GM19395 (cell line): ENCODE data around the gene SEMA3A.
"Not testable (repeated sequence)": the region's sequence is repeated elsewhere in the genome, so short reads cannot be mapped to it uniquely, and the experiment has no call there.

Experiments
- ATAC-seq: cut with Tn5 transposase; IDR thresholded peaks from one replicate; pipeline ENCODE4 v1.9.1; 2021; ENCODE audit warnings: mild to moderate bottlenecking, moderate library complexity; ENCODE audit not compliant: unreplicated experiment

Gene SEMA3A

DNA sequence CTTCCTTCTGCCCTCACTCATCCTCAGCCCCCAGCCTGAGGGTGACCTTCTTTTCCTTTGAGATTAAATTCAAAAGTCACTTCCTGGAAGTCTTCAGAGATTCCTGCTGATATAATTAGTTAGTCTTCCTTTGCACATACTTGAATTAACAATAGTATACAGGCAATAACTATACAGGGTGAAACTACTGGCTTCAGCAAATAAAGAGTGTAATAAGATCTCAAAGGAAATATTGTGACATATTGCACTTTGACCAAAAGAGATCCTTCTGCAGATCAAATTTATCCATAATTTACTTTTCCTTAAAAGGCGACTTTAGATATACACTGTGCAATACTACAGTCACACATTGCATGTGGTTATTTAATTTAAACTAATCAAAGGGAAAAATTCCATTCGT is 123.8 kb downstream of the SEMA3A start:
- no peak for ATAC-seq

DNA sequence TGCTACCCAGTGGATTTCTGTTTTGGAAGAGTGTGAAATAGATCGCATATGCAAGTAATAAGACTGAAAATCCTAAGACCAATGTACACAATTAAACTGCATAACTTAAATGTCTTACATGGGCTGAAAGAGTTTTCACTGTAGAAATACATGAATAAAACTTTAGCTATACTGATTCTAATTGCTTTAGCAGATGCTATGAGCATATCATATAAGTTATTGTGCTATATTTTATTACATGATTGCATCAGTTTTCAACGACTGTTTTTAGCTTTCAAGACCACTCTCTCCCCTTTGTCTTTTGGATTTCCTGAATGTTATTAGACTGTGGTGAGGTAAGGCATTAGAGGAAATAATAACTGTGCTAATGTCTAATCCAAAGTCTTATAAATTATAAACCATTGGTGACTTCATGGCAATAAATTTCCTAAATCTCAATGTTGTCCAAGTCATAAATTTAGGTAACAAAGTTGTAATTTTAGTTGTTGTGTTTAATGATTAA is 124.5 kb downstream of the SEMA3A start:
- ATAC-seq: no peak

DNA sequence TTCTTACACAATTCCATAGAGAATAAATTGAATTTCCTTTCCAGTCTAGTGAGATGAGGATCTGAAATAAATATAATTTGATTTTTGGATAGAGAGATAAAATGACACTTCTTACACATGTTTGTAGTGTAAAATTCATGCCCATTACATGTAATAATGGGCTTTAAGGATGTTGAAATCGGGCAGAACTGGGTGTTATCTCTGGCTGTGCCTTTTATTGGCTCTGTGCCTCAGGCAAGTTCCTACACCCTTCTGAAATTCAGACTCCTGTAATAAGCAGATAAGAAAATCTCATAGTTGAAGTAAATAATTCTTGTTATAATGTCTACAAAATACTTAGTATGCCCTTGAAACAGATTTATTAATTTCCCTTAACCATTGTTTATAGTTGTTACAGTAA is 125.6 kb downstream of the SEMA3A start:
- ATAC-seq: no peak

DNA sequence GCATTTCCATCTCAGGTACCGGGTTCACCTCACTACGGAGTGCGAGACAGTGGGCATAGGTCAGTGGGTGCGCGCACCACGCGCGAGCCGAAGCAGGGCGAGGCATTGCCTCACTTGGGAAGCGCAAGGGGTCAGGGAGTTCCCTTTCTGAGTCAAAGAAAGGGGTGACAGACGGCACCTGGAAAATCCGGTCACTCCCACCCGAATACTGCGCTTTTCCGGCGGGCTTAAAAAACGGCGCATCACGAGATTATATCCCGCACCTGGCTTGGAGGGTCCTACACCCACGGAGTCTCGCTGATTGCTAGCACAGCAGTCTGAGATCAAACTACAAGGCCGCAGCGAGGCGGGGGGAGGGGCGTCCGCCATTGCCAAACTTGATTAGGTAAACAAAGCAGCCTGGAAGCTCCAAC is 132.1 kb downstream of the SEMA3A start:
- ATAC-seq: not testable (repeated sequence)

DNA sequence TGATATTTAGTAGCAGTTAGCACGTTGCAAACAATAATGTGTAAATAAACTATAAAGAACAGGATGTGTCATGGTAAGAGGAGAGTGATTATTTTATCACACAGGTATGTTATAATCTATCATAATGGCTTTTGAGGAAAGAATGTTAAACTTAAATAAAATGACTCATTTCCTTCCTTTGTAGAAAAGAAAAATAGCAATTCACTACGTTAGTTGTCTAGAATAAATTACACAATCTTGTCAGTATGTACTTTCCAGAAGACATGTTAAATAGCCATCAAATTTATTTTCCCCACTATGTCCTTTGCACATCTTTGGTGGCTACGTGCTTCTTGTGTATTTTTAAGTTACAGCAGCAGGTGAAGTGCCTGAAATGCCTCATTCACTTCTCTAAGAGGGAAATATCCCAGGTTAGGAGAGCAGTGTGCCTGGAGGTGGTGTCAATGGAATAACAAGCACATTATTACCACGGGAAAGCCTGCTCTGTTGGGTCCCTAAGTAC is 133.8 kb downstream of the SEMA3A start:
- ATAC-seq: no peak

DNA sequence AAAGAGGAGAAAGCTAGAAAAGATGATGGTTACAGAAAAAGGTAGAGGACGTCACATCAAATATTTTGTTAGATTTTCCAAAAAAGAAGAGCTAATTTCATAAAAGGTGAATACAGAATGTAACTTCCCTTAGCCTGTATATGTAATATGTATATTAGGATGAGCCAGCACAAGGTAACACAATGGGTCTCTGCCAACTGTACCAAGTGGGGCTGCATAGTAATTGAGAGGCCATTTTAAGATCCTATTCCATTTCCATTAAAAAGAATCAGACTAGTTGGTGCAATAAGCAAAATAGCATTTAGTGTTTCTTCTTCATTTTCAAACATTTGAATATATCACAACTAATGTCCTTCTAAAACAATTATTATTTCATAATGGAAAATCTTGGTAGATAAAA is 134.6 kb downstream of the SEMA3A start:
- ATAC-seq: no peak

DNA sequence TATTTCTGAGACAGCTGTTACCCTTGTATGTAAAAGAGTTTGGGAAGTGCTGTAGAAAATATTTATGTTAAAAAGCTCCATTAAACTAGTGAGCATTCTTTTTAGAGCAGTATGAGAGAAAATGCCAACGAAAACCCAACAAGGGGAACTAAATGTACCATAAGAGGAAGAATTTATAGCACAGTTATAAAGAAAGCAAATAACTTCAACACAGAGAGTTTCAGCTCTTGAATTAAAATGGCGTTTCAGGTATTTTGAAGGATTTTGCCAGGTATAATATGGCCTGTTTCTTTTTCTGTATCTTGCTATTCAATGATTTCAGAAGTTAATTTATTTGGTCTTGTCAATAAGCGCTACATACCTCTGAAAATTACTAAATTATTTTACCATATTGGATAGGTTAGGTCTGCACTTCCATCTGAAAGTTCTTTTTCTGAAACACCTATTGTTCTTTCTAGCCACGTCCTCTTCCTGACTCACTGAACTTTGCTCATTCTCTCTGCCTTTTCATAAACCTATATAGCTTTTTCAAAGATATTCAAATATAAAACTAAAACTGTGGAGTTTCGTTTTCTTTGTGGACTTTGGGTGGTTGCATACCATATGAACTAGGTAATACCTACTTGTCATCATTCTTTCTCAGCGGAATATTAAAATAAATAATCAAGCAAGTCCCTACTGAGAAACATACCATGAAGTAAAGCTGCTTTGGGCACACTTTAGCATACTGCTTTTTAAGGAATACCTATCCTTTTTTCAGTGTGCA is 136.1 kb downstream of the SEMA3A start:
- ATAC-seq: no peak

DNA sequence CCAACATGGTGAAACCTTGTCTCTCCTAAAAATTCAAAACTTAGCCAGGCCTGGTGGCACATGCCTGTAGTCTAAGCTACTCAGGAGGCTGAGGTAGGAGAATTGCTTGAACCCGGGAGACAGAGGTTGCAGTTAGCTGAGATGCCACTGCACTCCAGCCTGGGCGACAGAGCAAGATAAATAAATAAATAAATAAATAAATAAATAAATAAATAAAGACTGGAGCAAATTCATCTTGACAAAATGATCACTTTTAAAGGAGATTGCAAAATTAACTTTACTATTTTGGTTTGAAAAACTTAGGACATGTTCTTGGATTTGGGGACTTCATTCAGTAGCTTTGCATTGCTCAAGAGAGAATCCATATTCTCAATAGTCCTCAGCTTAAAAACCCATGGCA is 137.0 kb downstream of the SEMA3A start:
- ATAC-seq: no peak

DNA sequence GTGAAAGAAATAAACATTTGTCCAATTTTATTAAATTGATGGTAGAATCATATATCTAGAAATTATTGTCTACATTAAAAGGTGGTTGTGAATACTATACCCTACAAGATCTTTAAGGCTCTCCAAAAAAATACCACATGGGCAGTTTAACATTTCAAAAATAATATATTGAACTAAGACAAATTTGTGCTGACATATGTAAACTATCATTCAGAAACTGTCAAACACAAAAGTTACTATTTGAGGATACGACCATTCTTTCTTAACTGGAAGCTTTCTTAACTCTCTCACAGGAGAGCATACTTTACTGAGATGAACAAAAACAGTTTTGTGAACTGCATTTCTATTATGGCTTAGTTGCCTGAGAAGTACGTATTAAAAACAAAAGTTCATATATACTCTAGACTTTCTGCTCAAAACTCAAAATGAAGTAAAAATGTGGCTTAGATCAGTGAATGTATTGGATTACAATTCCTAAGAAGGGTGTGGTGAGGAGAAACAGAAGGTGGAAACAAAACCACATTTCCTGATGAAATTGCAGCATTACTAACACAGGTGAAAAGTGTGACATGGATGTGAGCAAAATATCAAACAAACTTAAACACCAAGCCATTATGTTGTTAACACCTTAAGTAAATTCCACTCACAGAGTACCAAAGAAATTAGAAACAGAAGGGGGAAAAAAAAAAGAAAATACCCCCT is 138.5 kb downstream of the SEMA3A start:
- no peak for ATAC-seq

DNA sequence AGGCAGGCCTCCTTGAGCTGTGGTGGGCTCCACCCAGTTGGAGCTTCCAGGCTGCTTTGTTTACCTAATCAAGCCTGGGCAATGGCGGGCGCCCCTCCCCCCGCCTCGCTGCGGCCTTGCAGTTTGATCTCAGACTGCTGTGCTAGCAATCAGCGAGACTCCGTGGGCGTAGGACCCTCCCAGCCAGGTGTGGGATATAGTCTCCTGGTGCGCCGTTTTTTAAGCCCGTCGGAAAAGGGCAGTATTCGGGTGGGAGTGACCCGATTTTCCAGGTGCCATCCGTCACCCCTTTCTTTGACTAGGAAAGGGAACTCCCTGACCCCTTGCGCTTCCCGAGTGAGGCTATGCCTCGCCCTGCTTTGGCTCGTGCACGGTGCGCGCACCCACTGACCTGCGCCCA is 139.4 kb downstream of the SEMA3A start:
- not testable (repeated sequence) for ATAC-seq

DNA sequence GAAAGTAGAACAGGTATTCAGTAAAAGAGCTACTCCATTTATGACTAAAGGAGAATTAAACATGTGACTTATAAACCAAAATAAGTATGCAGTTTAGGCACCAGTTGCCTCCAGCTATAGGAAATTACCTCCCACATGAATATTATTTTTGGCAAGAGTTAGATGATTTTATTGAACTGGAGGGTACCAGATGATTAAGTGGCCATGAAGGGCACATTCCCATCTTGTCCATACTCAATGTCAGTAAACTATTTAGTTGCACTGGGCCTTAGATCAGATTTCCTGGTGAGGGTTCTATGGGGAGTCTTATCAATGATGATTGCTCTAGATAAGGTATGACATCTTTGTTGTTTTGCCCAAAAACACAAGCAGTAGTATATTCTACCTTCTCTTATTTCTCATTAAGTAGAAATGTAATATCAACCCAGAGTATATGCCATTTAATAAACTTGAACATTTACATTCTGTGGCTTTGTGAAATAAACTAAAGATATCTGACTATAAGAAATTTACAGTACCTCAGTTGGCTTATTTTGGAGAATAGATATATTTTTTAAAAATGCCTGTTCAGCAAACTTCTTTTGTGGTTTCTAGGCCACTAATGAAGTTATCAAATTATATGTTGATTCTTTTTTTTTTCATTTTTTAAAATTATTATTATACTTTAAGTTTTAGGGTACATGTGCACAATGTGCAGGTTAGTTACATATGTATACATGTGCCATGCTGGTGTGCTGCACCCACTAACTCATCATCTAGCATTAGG is 145.3 kb downstream of the SEMA3A start:
- no peak for ATAC-seq

DNA sequence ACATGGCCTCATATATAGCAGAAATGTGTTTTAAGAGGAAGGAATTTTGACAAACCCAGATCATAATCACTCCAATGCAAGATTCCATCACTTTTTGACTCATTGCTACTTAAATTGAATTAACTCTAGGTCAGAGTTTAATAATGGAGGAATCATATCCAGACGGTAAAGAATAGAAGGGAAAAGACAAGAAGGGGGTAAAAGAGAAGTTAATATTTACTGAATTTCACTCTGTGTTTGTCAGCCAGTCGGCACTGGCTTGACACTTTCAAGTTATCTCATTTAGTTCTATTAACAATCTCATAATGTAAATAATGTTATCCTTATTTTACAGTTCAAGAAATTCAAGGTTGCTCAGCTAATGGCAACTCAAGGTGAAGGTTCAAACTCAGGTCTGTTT is 147.5 kb downstream of the SEMA3A start:
- no peak for ATAC-seq

DNA sequence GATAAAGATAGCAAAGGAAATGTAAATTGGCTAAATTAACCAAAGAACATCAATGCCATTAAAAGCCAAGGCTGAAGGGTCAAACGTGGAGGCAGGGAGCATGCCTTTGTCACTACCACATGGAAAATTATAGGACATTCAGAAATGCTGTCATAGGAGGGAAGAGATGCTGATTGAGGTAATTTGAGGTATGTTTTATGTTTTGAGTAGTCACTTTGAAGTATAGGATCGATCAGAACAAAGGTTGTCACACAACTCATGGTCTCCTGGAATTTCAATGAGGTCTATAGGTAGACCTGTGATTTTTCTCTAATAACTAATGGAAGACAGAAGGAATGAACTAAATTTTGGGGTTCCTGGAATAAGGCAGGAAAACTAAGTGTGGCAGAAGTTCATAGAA is 149.8 kb downstream of the SEMA3A start:
- no peak for ATAC-seq

DNA sequence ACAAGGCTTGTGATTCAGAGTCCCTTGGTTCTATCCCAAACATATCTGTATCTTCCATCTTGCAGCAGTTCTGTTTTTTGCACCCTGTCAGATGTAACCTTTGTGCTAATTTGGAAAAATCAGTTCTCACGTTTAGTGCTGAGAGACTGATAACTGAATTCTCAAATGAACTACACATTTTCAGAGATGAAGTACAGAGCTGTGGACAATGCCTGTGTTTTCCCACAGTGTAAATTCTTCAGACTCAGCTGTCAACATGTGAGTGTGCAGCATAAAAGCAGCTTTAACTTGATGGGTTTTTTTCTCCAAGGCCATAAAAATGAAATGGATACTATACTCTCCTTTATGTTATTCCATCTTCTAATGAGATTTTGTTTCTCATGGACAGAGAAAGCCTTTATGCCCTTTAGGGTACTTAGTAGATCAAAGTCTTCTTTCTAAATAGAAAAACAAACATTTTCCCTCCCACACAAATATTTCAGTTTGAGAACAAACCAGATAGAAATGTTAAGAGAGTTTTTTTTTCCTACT is 150.9 kb downstream of the SEMA3A start:
- ATAC-seq: no peak

DNA sequence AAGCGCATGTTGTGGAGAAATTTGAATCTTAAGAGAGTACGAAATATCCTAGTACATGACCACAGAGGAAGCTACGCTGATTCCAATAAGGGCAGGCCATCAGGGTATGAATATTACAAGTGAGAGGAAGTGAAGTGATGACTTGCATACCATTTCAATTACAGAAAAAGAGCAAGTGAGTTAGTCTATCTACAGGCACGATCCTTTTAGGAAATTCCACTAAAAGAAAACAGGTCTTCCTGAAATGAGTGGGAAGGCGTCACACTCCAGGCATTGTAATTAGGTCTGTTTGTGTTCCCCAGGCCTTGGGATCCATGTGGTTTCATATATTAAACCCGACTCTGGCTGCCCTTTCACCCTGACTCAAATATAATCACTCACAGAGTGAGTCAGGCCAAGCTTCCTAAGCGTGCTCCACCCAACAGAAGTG is 152.5 kb downstream of the SEMA3A start:
- no peak for ATAC-seq

DNA sequence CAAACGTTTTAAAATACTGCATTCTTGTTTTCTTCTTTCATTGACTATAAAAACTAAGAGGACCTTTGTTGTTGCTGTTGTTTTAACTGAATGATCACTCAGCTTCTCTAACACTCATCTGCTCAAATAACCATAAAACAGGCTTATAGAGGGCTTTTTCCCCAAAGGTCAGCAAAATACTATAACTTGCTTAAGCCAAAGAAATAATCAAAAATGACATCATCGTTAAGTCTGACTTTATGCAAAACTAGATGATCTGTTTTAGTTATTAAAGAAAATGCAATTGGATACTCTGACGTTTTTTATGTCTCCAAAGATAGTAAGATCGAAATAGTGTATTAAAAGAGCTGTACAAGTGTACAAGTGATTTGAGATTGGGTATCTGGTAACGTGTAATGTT is 152.9 kb downstream of the SEMA3A start:
- ATAC-seq: no peak

DNA sequence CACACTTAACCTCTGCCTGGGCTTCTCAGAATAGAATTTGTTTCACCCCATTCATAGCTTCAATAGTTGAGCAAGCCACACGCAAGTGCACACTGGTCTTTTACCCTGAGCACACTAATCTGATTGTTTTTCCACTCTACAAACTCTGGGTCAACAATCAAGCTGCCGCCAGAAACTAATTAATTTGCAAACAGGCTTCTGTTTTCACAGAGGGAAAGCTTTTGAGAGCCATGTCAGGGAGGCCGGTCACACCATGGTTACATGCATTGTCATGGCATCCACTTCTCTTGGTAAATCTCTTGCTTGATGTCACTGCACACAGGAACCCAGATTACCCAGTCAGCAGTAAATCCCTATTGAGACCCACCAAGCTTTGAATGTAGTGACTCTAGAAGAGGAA is 154.2 kb downstream of the SEMA3A start:
- ATAC-seq: no peak

DNA sequence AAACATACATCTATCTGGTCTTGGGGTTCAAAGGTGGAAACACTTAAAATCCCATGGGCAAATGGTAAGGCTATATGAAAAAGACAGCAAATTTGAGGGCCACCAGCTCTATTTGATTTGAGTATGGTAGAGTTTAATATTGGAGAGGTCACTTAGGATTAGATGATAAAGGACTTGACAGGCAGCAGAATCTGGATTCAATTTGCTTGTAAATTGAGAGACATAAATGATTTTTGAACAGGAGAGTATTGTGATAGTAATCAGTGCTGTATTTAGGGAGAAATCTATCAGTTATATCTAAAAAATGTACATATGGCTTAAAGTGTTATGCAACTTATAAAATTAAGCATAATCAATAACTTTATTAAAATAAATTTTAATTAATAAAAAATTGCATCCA is 155.2 kb downstream of the SEMA3A start:
- no peak for ATAC-seq

DNA sequence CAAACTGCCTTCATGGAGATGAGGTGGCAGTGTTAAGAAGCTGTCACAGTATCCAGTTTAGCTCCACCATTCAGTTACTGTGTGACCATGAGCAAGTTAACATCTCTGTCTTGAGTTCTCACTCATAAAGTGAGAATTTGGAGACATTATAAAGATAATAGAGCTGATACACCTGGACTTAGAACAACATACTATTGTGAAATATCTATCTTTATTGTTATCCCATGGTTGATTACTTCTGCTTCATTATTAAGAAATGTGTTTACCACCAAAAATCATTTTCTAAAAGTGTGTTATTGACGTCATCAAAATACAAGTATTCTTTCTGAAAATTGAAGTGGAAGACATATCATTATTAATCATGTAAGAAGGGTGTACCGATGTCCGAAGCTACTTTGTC is 166.9 kb downstream of the SEMA3A start:
- ATAC-seq: no peak

DNA sequence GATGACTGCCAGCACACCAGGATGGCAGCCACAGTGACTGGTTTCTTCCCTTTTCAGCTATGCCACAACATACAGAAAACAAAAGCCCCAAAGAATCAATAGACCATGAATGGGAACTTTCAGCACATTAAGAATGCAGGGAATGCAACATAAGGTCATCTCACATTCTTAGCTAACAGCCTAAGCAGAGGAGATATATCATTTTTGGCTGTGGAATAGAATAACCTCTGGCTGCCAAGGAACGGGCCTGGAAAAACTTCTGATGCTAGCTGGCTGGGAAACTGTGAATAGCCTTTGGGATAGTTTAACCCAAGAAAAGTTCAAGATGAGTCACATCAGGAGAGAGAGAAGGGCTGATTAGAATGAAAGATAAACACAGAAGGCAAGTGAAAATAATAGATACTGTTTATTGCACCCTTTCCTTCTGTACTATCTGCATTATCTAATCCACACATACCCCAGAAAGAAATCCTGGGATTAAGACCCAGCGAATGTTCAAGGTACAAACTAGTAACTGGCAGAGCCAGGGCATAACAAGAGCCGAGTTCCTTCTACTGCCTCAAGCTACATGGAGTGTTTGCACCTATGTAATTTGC is 169.2 kb downstream of the SEMA3A start:
- ATAC-seq: no peak
